ENCODE results near the gene TPSB2. TPM values are rescaled to one million over a fixed set of nuclear protein-coding genes. Genes with fewer than 3 reads are reported as not detected.

TPSB2 gene
- total and polyA plus RNA-seq, 9 of the 15 experiments (the other 6 are each of a cell fraction or from before 2014, with no cell fraction given): 0.18 TPM; not detected in 8

DNA sequence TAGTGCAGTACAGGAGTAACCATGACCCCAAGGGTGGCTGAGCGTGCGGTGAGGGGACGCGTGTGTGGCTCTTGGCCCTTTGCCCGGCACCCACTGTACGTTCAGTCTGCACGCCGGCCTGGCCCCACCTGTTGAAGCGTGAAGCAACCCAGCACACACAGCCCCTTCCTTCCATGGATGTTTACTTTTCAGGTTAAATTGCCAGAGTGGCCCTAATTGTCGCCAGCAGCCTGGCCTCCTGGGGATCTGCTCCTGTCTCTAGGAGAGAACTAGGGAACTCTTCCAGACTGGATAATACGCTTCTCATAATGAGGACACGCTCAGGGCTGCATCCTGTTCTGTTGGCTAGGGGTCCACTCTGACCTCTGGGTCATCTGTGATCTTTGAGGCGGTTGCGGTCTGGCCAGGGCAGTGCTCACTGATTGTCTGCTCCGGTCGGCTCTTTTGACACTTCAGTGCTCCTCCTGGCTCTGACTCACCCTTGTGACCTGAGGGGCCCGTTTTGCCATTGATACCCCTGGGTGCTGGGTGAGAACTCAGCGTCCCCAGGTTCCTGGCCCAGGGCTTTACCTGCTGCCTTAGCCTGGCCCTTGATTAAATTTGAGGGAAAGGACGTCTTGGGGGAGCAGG, 32.6 kb downstream of the TPSB2 start:
- intact Hi-C loops (cut with micrococcal nuclease) (no loop called here), in situ Hi-C loops (cut with MboI) (loop anchor here (5.0 kb wide), 1 partner anchor 85 kb away; no protein-coding TSS in a partner anchor)
- no peaks in the 10 kb centered on the region for H3K9me3 ChIP-seq (replicated peaks; ENCODE audit: control insufficient read depth, insufficient read depth, low read depth, low read length)
- H3K4me3 ChIP-seq: no peak overlapping the region
- no peaks in the 10 kb centered on the region for H3K79me2 ChIP-seq (ENCODE audit: control insufficient read depth, insufficient read depth, low read length)
- POLR2A ChIA-PET: no interaction called here
- H4K20me1 ChIP-seq (replicated peaks; ENCODE audit: control insufficient read depth, insufficient read depth, low read length): peaks cover 5% of the 10 kb centered on the region; the same call in 1 of the 2 replicates
- TF ChIP-seq ZFP1 (CRISPR knock-in tag; IDR thresholded peaks at IDR 0.05): no peak
- no peak for TF ChIP-seq CBX3 (IDR thresholded peaks at IDR 0.05; ENCODE audit: borderline replicate concordance in 1 of 2, low read length in 2 of 2)
- CTCF ChIA-PET (ENCODE audit: low intra/inter-chr PET ratio): no interaction called here
- H3K4me2 ChIP-seq (ENCODE audit: insufficient read depth, low read length): no peak overlapping the region
- WGBS (ENCODE audit: insufficient coverage, low coverage, missing lambda C conversion rate): 11% methylated on average over 19 of the region's 19 CpGs
- BruUV-seq (replicated peaks): no TSS peak
- DNase-seq (ENCODE audit: extremely low read depth in 1 of 4, low spot score in 3 of 4) (no peak), FAIRE-seq (no peak), ATAC-seq (no peak)
- H3K36me3 ChIP-seq (ENCODE audit: control insufficient read depth, insufficient read depth, low read length): no peaks in the 10 kb centered on the region
- no peak overlapping the region for H2AFZ ChIP-seq (ENCODE audit: low read depth, low read length)
- peaks cover 0 to 20% of the 10 kb centered on the region in 2 experiments; a peak in 2 of 5 replicates for H3K27me3 ChIP-seq (ENCODE audit: control insufficient read depth in 2 of 2, insufficient read depth in 2 of 2, low read length in 2 of 2)
- no peaks in the 10 kb centered on the region for H3K9me1 ChIP-seq (ENCODE audit: control insufficient read depth, insufficient read depth, low read length)
- H3K9ac ChIP-seq (ENCODE audit: insufficient read depth in 1 of 2, low read depth in 2 of 2, low read length in 2 of 2): no peak overlapping the region
- no peak overlapping the region for H3K27ac ChIP-seq (ENCODE audit: extremely low read depth, low read depth, low read length)
- H3K4me1 ChIP-seq (replicated peaks in 1 of 2; ENCODE audit: control insufficient read depth in 2 of 2, insufficient read depth in 2 of 2, low read length in 2 of 2): peaks cover 0 to 65% of the 10 kb centered on the region in 2 experiments; a peak in 3 of 5 replicates

DNA sequence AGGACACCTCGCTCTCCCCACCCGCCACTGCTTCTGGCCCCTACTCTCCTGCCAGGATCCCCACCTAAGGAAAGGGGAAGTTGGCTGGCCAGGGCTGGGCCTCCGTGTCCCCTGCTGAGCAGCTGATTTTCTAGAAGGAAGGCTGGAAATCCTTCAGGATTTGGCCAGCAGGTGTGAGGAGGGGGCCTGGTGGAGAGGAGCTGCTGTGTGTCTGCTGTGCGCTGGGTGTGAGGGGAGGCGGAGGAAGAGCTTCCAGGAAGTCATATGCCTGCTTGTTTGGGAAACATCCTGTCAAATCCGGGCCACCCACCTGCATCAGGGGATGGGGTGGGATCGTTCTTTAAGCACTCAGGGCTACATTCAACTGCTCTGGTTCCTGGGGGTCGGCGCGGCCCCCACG, 33.5 kb downstream of the TPSB2 start:
- Histone ChIP-seq H2AFZ (ENCODE audit: low read depth, low read length) (no peak overlapping the region), H3K4me1 (replicated peaks in 1 of 2; ENCODE audit: control insufficient read depth in 2 of 2, insufficient read depth in 2 of 2, low read length in 2 of 2) (peaks cover 0 to 73% of the 10 kb centered on the region in 2 experiments; a peak in 3 of 5 replicates), H3K27ac (ENCODE audit: extremely low read depth, low read depth, low read length) (no peak overlapping the region), H4K20me1 (replicated peaks; ENCODE audit: control insufficient read depth, insufficient read depth, low read length) (peaks cover 6% of the 10 kb centered on the region; the same call in 1 of the 2 replicates), H3K36me3 (ENCODE audit: control insufficient read depth, insufficient read depth, low read length) (no peaks in the 10 kb centered on the region), H3K9me3 (replicated peaks; ENCODE audit: control insufficient read depth, insufficient read depth, low read depth, low read length) (no peaks in the 10 kb centered on the region), H3K9me1 (ENCODE audit: control insufficient read depth, insufficient read depth, low read length) (no peaks in the 10 kb centered on the region), H3K9ac (ENCODE audit: insufficient read depth in 1 of 2, low read depth in 2 of 2, low read length in 2 of 2) (no peak overlapping the region), H3K4me2 (ENCODE audit: insufficient read depth, low read length) (no peak overlapping the region), H3K4me3 (no peak overlapping the region), H3K79me2 (ENCODE audit: control insufficient read depth, insufficient read depth, low read length) (no peaks in the 10 kb centered on the region), H3K27me3 (ENCODE audit: control insufficient read depth in 2 of 2, insufficient read depth in 2 of 2, low read length in 2 of 2) (peaks cover 0 to 15% of the 10 kb centered on the region in 2 experiments; a peak in 2 of 5 replicates)
- DNase-seq (ENCODE audit: extremely low read depth in 1 of 4, low spot score in 3 of 4) (no peak), FAIRE-seq (no peak), ATAC-seq (no peak)
- ChIA-PET POLR2A (no interaction called here), CTCF (ENCODE audit: low intra/inter-chr PET ratio) (no interaction called here)
- BruUV-seq (replicated peaks): no TSS peak
- in situ Hi-C loops (cut with MboI): loop anchor here (5.0 kb wide), 1 partner anchor 84 kb away; no protein-coding TSS in a partner anchor
- intact Hi-C loops (cut with micrococcal nuclease): no loop called here
- 7% methylated on average over 11 of the region's 11 CpGs for WGBS (ENCODE audit: insufficient coverage, low coverage, missing lambda C conversion rate)
- TF ChIP-seq, protein P1, sequence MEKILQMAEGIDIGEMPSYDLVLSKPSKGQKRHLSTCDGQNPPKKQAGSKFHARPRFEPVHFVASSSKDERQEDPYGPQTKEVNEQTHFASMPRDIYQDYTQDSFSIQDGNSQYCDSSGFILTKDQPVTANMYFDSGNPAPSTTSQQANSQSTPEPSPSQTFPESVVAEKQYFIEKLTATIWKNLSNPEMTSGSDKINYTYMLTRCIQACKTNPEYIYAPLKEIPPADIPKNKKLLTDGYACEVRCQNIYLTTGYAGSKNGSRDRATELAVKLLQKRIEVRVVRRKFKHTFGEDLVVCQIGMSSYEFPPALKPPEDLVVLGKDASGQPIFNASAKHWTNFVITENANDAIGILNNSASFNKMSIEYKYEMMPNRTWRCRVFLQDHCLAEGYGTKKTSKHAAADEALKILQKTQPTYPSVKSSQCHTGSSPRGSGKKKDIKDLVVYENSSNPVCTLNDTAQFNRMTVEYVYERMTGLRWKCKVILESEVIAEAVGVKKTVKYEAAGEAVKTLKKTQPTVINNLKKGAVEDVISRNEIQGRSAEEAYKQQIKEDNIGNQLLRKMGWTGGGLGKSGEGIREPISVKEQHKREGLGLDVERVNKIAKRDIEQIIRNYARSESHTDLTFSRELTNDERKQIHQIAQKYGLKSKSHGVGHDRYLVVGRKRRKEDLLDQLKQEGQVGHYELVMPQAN (IDR thresholded peaks at IDR 0.05; ENCODE audit: borderline replicate concordance): no peak
- TF ChIP-seq SPI1 (IDR thresholded peaks at IDR 0.05; ENCODE audit: borderline replicate concordance, low read depth, low read length): 0 out of 2 replicates have a peak, but pooled peaks have one; percentile 6

All from K562 (cell line).